Cortex of kidney (tissue), 1 donor: ENCODE results near the gene HECTD4.
"Not testable (repeated sequence)": the region's sequence is repeated elsewhere in the genome, so short reads cannot be mapped to it uniquely, and the experiment has no call there.

ENCODE experiments used
- DNase-seq: peaks from one replicate; lab custom pipeline; 2025; lab: John Stamatoyannopoulos, UW

Gene HECTD4

DNA sequence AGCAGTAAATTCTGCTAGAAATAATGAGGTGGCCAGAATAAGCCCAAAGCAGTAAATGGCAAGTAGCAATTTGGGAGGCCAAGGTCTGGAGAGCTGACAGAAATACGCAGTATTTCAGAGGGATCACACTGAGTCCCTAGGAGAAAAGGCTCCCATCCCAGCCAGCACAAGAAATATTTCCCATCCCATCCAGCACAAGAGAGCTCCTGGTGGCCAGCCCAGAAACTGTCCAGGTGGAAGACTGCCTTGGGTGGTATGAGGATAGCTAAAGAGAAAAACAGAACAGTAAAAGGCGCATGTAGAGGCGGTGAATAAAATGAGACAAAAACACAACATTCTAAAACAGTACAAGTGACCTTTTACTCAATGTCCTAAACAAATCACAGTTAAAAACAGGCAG is 120.7 kb downstream of the HECTD4 start:
- no peak for DNase-seq

DNA sequence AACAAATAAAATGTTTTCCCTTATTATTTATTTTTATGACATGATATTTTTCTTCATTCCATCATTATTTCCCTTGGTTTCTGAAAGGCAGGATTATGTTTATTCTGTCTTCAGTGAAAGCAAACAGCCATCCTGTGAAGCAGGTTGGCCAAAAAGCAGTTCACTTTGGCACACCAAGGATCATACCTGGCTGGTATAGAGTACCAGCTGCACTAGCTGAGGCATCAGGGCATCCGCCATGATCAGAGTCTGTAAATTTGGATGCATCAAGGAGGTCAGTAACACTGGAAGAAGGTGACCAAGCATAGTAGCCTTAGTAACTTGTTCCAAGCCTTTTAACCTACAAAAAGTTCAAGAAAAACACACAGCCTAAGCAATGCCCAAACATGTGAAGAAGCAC is 123.3 kb downstream of the HECTD4 start:
- DNase-seq, result no peak

DNA sequence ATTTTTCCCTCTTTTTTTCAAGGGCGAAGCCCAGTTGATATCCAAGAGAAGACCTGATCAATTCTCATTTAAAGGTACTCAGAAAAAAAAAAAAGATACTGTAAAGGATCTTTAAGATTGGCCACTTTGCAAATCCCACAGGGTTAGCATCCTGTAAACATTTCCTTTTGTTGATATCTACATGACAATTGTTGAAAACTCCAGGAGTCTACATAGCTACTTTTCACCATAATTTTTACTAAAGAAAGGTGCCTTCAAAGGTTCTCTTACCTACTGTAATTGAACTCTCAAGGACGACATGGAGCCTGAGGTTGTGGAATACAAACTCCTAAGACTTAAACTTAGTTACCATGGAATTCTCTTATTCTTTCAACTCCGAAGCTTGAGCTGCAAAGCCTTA is 125.5 kb downstream of the HECTD4 start:
- no peak for DNase-seq

DNA sequence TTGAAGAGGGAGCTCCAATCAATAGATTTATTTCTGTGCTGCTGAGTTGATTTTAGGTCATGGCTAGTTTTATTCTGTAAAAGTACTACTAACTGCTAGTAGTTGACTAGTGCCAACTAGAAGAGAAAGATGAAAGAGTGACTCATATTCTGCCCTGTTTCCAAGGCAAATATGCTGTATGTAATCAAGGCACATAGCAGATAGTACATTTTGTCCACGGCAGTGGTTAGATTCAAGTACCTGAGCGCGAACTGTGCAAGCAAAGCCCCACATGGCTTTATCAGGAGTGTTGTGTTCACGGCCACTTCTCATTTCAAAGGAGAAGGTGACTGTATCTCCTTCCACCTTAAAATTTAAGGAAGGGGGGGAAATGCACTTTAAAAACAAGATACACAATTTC is 130.0 kb downstream of the HECTD4 start:
- DNase-seq, result no peak

DNA sequence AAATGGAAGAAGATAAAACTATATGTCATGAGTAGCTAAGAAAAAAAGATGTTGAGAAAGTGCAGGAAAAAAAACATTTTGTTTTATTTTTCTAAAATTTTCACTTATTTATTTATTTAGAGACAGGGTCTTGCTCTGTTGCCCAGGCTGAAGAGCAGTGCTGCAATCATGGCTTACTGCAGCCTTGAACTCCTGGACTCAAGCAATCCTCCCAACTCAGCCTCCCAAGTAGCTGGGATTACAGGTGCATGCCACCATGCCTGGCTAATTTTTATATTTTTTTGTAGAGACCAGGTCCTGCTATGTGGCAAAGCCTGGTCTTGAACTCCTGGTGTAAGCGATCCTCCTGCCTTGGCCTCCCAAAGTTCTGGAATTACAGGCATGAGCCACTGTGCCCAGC is 137.3 kb downstream of the HECTD4 start:
- DNase-seq, result not testable (repeated sequence)

DNA sequence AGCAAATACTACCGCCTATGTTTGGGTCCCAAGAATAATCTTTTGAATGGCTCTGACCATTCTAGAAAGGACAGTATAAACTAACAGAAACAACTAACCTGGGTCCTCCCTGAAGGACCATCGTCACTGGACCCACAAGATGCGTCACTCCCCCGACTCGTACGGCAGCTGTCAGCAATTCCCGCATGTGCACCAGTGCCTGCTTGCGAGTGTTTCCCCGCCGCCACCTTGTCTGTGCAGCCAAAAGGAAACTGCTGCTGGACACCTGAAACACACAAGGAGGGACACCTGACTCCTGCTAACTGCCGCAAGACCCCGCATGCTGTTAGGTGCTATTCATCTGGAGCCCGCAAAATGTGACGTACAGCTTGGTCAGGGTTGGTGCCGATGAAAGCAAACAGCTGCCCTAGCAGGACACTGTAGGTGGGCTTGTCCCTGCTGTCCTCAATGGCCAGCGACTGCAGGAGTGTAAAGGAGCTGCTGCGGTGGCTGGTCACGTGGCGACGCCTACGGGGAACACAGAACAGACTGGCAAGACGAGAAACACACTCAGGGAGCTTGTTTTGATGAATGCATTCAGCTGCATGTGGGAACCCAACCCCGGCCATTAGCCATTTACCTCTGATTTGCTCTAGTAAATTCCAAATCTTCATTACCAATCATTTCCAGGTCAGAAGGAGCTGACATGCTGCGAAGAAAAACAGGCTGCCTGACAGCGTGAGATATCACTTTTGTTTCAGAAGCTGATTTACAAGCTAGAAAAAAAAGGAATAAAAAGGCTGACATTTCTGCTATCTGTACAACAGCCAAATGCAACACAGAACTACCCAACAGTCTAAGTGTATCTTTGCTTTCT is 138.7 kb downstream of the HECTD4 start:
- DNase-seq, result no peak

- DNase-seq, result no peak
These were observed 141.1 kb downstream of the HECTD4 start for GRCh38 chr12:112241176-112241575.

- DNase-seq, result no peak
These were observed 142.3 kb downstream of the HECTD4 start for GRCh38 chr12:112239881-112240280.

- DNase-seq, result no peak
These were observed 143.2 kb downstream of the HECTD4 start for GRCh38 chr12:112239020-112239419.

DNA sequence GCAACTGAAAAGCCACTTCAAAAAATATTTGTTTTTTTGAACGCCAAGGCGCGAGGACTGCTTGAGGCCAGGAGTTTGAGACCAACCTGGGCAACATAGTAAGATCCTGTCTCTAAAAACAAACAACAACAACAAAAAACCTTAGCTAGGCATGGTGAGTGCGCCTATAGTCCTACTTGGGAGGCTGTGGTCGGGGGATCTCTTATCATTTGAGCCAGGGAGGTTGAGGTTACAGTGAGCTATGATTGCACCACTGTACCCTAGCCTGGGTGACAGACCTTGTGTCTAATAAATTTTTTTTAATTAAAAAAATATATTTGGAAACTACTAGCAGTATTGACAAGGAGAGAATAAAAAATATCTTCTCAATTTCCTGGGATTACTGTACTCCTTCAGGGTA is 143.8 kb downstream of the HECTD4 start:
- no peak for DNase-seq

DNA sequence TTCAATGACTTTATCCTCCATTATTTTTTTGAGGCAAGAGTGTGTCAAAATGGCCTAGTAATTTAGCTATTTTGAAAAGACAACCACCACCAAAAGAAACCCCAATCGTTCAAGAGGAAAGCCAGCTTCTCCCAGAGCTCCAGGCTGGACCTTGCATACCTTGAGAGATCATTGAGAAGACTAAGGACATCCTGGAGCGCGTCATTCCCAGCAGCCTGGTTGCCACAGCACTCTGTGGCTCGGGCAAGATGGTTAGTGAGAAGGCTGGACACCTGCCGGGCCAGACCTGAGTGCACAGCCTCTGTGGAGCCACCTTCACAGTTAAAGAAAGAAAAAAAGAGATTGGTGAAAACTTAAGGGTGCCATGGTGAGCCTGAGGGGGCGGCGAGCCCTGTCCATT is 145.4 kb downstream of the HECTD4 start:
- DNase-seq, result no peak

- DNase-seq, result no peak
These were observed 145.8 kb downstream of the HECTD4 start for GRCh38 chr12:112236386-112236785.

DNA sequence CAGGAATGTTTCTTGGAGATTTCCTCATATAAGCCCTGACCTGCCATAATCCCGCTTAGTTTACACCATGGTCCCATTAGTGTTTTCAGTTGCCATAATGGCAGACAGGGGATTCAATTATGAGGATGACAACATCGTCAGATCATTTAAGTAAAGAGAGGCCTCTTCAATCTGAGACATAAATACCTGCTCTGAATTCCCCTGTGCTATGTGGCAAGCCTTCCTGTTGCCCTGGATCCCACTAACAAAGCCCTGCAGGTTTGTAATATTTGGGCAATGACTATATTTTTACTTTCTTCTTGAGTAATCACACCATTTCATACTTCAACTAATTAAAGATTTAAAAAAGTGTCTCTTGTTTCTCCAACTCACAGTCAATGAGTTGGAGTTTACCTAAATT is 147.9 kb downstream of the HECTD4 start:
- no peak for DNase-seq

DNA sequence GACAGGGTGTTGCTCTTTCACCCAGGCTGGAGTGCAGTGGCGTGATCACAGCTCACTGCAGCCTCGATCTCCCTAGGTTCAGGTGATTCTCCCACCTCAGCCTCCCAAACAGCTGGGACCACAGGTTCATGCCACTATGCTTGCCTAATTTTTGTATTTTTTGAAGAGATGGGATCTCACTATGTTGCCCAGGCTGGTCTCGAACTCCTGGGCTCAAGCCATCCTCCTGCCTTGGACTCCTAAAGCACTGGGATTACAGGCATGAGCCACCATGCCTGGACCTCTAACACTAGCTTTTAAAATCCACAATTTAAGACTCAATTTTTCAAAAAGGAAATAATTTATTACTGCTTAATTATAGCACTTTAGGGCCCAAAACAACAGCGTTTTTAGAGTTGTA is 149.0 kb downstream of the HECTD4 start:
- no peak for DNase-seq

GRCh38 chr12:112230136-112230535 is 152.1 kb downstream of the HECTD4 start:
- DNase-seq, result no peak

- no peak for DNase-seq
These were observed 155.5 kb downstream of the HECTD4 start for GRCh38 chr12:112226768-112227167.

DNA sequence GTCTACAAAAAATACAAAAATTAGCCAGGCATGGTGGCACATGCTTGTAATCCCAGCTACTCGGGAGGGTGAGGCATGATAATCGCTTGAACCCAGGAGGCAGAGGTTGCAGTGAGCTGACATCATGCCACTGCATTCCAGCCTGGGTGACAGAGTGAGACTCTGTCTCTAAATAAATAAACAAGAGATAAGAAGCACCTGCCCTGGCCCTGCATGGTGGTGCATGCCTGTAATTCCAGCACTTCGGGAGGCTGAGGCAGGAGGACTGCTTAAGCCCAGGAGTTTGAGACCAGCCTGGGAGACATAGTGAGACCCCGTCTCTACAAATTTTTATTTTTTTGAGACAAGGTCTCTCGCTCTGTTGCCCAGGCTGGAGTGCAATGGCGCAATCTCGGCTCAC is 161.6 kb downstream of the HECTD4 start:
- DNase-seq, result not testable (repeated sequence)

- DNase-seq, result no peak
These were observed 163.0 kb downstream of the HECTD4 start for GRCh38 chr12:112219195-112219594.

GRCh38 chr12:112218150-112218549 is 164.1 kb downstream of the HECTD4 start:
- no peak for DNase-seq

GRCh38 chr12:112217647-112218046 is 164.6 kb downstream of the HECTD4 start:
- no peak for DNase-seq

DNA sequence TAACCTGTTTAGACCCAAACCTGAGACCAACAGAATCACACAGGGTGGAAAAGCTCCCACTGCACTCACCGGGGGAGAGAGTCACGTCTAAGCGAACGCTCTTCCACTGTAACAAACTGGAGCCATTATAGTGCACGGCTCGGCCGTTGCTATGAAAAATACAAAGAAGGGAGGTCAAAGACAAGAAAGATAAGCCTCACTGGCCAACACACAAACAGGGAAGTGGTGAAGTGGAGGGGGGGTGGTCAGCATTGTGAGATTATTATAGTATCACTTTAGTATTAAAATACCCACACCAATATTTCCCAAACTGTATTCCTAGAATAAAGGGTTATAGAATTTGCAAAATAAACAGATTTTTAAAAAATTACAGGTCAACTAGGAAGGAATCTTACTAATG is 166.0 kb downstream of the HECTD4 start:
- DNase-seq, result no peak

- DNase-seq, result no peak
These were observed 168.2 kb downstream of the HECTD4 start for GRCh38 chr12:112214064-112214463.

DNA sequence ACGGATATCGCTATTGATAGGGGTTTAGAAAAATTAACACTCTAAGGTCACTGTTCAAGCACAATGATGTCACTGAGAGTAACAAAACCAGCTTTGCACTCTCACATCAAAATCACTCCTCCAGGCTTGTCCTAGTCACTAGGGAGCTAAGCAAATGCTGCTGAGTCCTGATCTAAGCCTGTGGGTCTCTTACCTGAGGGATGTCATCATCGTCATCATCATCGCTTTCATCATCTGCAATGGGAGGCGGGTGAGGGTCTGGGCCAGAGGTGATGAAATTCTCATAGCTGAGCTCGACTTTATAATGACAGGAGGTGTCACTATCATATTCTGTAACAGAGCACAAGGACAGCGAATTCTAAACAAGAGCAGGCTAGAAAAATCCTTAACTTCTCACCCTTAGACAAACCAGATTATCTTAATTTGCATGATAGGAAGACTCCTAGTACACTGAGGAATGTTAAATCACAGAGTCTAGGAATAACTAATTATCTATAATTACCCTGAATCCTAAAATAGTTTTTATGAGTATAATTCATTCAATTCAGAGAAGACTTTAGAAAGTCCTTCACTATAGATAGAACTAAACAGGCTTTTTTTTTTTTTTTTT is 173.8 kb downstream of the HECTD4 start:
- DNase-seq, result no peak
